NCI-H2081 (cell line): ENCODE measurements around the gene MRPL41.
"Not testable (repeated sequence)": the region's sequence is repeated elsewhere in the genome, so short reads cannot be mapped to it uniquely, and the experiment has no call there.

Source experiments
- DNase-seq, 2 experiments: peaks; one replicate each; lab custom pipeline; 2025; lab: John Stamatoyannopoulos, UW

Gene MRPL41

DNA sequence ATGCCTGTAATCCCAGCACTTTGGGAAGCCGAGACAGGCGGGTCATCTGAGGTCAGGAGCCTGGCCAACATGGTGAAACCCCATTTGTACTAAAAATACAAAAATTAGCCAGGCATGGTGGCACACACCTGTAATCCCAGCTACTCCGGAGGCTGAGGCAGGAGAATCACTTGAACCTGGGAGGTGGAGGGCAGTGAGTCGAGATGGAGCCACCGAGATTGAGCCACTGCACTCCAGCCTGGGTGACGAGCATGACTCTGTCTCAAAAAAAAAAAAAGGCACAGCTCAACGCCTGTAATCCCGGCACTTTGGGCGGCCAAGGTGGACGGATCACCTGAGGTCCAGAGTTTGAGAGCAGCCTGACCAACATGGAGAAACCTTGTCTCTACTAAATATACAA lies 2.0 kb downstream of the MRPL41 start:
- DNase-seq: not testable (repeated sequence)

GRCh38 chr9:137554349-137554748 lies 2.7 kb downstream of the MRPL41 start:
- no peak for DNase-seq

GRCh38 chr9:137555179-137555578 lies 3.5 kb downstream of the MRPL41 start:
- DNase-seq: no peak

DNA sequence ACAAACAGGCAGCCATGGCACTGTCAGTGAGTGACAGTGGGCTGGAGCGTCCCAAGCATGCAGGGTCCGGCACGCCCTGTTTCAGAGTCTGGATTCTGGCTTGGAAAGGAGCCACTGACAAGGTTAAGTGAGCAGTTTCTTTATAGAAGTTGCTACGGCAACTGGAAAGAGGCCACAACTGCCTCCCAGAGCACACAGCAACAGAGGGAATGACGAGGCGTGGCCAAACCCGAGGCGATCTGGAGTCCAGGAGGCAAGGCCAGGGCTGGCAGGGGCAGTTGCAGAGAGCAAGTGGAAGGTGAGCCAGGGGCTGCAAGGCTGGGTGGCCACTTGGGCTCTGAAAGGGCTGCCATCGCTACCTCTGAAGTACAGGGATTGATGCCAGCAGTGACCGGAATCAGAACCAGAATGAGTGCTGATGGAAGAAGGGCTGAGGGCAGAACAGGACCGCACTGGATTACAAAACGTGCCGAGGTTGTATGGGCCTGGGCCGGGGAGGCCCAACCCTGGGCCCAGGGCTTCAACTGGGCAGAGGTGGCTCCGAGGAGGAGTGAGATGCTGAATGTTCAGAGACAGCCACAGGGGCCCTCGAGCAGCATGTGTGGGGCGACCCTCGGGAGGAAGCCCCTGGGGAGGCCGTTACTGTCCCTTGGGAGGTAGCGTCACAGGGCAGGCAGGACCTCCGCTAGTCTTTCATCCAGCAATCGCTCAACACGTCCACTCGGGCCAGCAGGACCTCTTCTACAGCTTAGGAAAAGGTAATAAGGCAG lies 4.6 kb downstream of the MRPL41 start:
- DNase-seq: no peak

- no peak for DNase-seq
These were observed 6.4 kb downstream of the MRPL41 start for GRCh38 chr9:137558127-137558526.

DNA sequence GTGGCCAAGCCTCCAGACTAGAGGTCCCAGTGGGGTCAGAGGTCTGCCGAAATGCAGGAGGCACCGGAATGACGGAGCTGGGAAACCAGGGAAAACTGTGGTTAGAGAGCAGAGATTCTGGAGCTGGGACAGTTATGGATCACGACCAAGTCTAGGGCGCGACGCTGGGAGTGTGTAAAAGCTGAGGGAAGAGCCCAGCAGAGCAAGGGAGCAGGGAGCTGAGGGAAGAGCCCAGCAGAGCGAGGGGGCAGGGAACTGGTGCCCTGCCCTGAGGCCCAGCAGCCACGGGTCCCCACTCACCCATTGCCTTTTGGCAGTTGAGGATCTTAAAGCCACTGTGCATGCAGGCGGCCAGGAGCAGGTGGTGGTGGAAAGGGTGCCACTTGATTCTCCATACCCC lies 12.5 kb downstream of the MRPL41 start:
- no peak for DNase-seq

DNA sequence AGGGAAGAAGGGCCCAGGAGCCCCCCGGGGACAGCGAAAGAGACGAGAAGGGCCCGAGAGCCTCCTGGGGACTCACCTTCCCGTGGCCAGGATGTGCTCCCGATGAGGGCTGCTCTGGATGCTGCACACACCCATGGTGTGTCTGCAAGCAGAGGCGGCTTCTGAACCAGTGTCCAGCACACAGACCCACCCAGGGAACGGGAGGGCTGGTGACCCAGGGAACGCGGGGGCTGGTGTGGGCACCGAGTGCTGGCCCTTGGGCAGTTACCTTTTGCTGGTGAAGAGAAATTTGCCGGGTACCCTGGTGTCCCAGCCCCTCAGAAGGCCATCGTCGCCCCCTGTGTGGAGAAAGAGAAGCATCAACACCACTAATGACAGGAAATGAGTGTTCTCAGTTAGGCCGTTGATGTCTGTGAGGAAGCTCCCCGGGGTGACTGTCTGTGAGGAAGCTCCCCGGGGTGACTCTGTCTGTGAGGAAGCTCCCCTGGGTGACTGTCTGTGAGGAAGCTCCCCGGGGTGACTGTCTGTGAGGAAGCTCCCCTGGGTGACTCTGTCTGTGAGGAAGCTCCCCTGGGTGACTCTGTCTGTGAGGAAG lies 13.2 kb downstream of the MRPL41 start:
- no peak for DNase-seq

GRCh38 chr9:137568445-137568844 lies 16.8 kb downstream of the MRPL41 start:
- DNase-seq: not testable (repeated sequence)

DNA sequence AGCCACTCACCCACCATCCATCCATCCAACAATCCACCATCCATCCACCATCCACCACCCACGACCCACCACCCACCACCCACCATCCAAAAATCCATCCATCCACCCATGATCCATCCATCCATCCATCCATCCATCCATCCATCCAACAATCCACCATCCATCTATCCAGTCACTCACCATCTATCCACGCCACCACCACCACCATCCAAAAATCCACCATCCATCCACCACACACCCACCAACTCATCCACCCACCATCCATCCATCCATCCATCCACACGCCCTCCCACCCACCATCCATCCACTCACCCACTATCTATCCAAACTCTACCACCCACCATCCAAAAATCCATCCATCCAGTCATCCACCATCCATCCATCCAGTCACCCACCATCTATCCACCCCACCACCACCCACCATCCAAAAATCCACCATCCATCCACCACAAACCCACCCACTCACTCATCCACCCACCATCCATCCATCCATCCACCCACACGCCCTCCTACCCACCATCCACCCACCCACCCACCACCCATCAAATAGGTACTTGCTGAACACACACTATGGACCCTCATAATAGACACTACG lies 18.0 kb downstream of the MRPL41 start:
- no peak for DNase-seq

DNA sequence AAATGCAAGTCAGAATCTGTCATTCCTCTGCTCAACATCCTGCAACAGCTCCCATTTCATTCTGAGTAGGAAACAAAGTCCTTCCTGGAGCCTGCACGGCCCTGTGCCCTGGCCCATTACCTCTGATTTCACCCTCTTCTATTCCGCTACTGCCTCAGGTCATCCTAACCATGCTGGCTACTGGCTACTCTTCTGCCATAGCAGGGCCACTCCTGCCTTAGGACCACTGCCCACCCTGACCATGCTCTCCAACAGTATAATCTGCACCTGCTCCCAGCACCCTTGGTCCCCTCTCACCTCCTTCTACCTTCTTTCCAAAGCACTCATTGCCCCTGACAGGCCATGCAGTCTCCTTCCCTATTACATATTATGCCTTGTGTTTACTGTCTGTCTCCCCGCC lies 18.9 kb downstream of the MRPL41 start:
- no peak for DNase-seq

- no peak for DNase-seq
These were observed 22.5 kb downstream of the MRPL41 start for GRCh38 chr9:137574192-137574591.

GRCh38 chr9:137575364-137575715 lies 23.7 kb downstream of the MRPL41 start:
- no peak for DNase-seq

- DNase-seq: no peak
These were observed 24.2 kb downstream of the MRPL41 start for GRCh38 chr9:137575716-137576411.

GRCh38 chr9:137578518-137579258 lies 27.0 kb downstream of the MRPL41 start, which contains the start of gene DPH7:
Gene DPH7, minus strand, starts transcription at chr9:137578925. Its CDS starts 148 bp downstream, at chr9:137578777.
- peak; percentile 92 to 93 for DNase-seq

- DNase-seq: no peak
These were observed 27.6 kb downstream of the MRPL41 start for GRCh38 chr9:137579259-137579604.

DNA sequence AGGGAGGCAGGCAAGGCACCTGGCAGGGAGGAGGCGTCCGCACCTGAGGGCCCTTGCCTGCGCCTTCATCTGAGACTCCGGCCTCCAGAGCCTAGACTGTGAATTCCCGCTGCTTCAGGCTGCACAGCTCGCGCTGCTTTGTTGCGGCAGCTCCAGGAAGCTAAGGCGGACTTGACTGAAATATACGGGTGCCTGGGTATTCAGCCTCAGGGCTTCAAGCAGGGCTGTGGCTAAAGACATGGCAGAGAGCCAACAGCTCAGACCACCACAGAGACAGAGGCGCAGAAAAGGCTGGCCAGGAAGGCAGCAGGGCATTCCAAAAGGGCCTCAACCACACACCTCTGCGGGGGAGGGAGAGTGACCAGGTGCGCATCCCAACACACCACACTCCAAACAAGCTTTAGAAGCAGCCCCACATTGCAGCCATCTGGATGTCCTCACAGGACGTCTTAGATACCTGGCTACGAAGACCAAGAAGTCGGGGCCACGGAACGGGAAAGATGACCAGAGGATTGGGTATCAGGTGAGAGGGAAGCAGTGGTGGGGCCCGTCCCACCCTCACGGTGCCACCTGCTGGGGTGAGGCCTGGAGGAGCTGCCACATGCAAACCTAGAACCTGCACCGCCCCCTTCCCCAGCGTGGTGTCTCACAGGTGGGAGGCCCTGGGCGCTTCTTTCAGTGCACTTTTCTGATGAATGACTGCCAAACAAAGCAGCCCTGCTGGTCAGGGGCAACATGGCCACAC lies 28.7 kb downstream of the MRPL41 start:
- DNase-seq: peak in 1 of 2 experiments; percentile 27

DNA sequence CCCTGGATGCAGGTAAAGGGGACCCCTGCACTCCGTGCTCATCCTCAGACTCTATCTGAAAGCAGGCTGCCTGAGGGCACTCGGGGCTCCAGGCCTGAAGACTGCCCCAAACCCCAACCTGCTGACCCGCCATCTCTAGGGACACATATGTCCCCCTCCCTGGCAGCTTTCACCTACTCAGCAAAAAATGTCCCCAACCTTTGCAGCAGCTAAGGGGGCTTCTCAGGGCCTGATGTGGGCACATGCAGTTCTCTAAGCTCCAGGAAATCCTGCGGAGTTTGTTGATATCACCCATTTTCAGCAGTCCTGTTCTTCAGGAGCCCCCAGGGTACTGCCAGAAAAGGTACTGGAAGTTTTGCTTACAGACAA lies 29.3 kb downstream of the MRPL41 start:
- DNase-seq: no peak

DNA sequence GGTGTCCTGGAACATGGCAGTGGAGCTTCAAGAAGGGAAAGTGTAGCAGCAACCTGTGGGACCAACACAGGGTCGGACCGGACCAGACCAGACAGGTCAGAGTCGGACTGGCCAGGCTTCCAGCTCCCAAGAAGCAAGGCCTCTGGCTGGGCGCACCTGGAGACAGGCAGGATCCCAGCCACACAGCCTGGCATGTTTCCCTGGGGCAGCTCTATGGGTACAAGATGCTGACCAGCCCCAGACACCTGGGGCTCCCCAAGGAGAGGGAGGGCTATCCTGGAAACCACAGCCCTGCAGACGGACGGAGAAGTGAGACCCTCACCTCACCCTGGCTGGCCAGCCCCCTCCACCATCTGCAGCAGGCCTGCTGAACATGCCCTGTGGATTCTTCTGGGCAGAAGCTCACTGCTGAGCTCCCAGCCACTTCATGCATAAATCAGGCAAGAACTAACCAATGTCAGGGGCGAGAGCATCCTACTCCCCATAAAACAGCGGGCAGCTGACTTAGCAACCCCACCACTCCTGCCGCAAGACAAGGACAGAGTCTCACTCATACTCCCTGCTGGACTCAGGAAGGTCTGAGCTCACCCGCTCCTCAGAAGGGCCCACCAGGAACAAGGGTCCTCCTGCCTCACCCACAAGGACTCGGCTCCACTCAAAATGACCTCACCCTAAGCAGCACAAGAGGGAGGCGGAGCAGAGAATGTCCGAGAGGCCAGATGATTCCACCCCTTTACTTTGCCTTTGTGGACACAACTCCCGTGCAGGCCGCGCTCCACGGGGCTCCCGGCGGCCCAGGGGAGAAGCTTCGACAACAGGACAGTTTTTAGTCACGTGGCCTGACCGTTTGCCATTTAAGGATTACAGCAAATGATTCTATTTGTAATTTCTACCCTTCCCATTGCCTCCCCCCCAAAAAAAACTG lies 29.9 kb downstream of the MRPL41 start:
- no peak for DNase-seq

GRCh38 chr9:137582286-137582860 lies 30.7 kb downstream of the MRPL41 start:
- DNase-seq: no peak

DNA sequence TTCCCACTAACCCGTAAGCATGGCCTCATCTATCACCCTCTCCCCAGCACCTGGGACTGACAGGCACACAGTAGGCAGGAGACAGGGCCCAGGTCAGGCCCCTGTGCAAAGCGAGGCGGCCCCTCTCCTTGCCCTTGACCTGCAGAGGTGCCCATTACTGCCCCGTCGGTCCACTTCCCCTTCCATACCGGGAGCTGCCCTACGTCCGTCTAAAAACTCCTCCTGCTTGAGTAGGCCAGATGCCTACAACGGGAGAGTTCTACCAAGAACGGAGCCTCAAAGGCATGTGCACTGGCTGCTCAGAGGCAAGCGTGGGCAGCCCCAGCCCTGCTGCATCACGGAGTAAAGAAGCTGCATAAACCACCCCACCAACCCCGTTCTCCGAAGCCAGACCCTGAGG lies 31.7 kb downstream of the MRPL41 start:
- no peak for DNase-seq
